AG08396 (cell line): ENCODE data around the gene SLIT3.

Source experiments
- DNase-seq: peaks from one replicate; pipeline ENCODE4 v3.0.0; 2012; ENCODE audit warnings: low spot score, mixed read lengths

Gene SLIT3

GRCh38 chr5:169029661-169030274, 271.2 kb downstream of the SLIT3 start:
- no peak for DNase-seq

GRCh38 chr5:169029037-169029436, 271.9 kb downstream of the SLIT3 start:
- no peak for DNase-seq

GRCh38 chr5:169027501-169028061, 273.4 kb downstream of the SLIT3 start:
- no peak for DNase-seq

GRCh38 chr5:169025491-169025890, 275.4 kb downstream of the SLIT3 start:
- DNase-seq, result no peak

GRCh38 chr5:169024421-169024820, 276.5 kb downstream of the SLIT3 start:
- DNase-seq, result no peak

- no peak for DNase-seq
Observed at GRCh38 chr5:169022718-169023117, 278.2 kb downstream of the SLIT3 start.

- DNase-seq, result no peak
Observed at GRCh38 chr5:169020102-169020501, 280.8 kb downstream of the SLIT3 start.

GRCh38 chr5:169018925-169019324, 282.0 kb downstream of the SLIT3 start:
- no peak for DNase-seq

- no peak for DNase-seq
Observed at GRCh38 chr5:169015991-169016390, 284.9 kb downstream of the SLIT3 start.

GRCh38 chr5:169013846-169014245, 287.1 kb downstream of the SLIT3 start:
- DNase-seq, result no peak

GRCh38 chr5:169013208-169013728, 287.7 kb downstream of the SLIT3 start:
- no peak for DNase-seq

GRCh38 chr5:169012450-169012849, 288.5 kb downstream of the SLIT3 start:
- no peak for DNase-seq

- DNase-seq, result no peak
Observed at GRCh38 chr5:169011451-169011850, 289.5 kb downstream of the SLIT3 start.

GRCh38 chr5:169011009-169011408, 289.9 kb downstream of the SLIT3 start:
- DNase-seq, result no peak

- no peak for DNase-seq
Observed at GRCh38 chr5:169009123-169009522, 291.8 kb downstream of the SLIT3 start.

- no peak for DNase-seq
Observed at GRCh38 chr5:169006842-169007790, 293.8 kb downstream of the SLIT3 start.

- no peak for DNase-seq
Observed at GRCh38 chr5:169004551-169004950, 296.4 kb downstream of the SLIT3 start.

GRCh38 chr5:169003721-169004541, 297.0 kb downstream of the SLIT3 start:
- no peak for DNase-seq

- DNase-seq, result no peak
Observed at GRCh38 chr5:169002953-169003555, 297.9 kb downstream of the SLIT3 start.

- no peak for DNase-seq
Observed at GRCh38 chr5:169001394-169001793, 299.5 kb downstream of the SLIT3 start.

- no peak for DNase-seq
Observed at GRCh38 chr5:168995024-168995423, 305.9 kb downstream of the SLIT3 start.
